HG03520 (cell line): ENCODE results near the gene GRM5.
"Not testable (repeated sequence)": the region's sequence is repeated elsewhere in the genome, so short reads cannot be mapped to it uniquely, and the experiment has no call there.

ENCODE experiments used
- ATAC-seq: cut with Tn5 transposase; IDR thresholded peaks from one replicate; pipeline ENCODE4 v1.9.1; 2021; ENCODE audit warnings: mild to moderate bottlenecking, moderate library complexity; ENCODE audit not compliant: unreplicated experiment

GRM5 gene

GRCh38 chr11:88843766-88844426, 221.9 kb downstream of the GRM5 start:
- not testable (repeated sequence) for ATAC-seq

GRCh38 chr11:88838139-88838538, 227.6 kb downstream of the GRM5 start:
- not testable (repeated sequence) for ATAC-seq

- not testable (repeated sequence) for ATAC-seq
These were observed 230.1 kb downstream of the GRM5 start for GRCh38 chr11:88835709-88836108.

- no peak for ATAC-seq
These were observed 234.4 kb downstream of the GRM5 start for GRCh38 chr11:88831303-88831890.

GRCh38 chr11:88827018-88827676, 238.6 kb downstream of the GRM5 start:
- no peak for ATAC-seq

GRCh38 chr11:88819616-88820015, 246.2 kb downstream of the GRM5 start:
- ATAC-seq: no peak

GRCh38 chr11:88818978-88819377, 246.8 kb downstream of the GRM5 start:
- no peak for ATAC-seq

GRCh38 chr11:88815505-88815904, 250.3 kb downstream of the GRM5 start:
- no peak for ATAC-seq

- ATAC-seq: no peak
These were observed 251.7 kb downstream of the GRM5 start for GRCh38 chr11:88814076-88814475.

GRCh38 chr11:88813233-88813915, 252.4 kb downstream of the GRM5 start:
- peak; percentile 89 for ATAC-seq

- no peak for ATAC-seq
These were observed 255.2 kb downstream of the GRM5 start for GRCh38 chr11:88810420-88811097.

- no peak for ATAC-seq
These were observed 256.7 kb downstream of the GRM5 start for GRCh38 chr11:88809126-88809525.

GRCh38 chr11:88807349-88807748, 258.4 kb downstream of the GRM5 start:
- no peak for ATAC-seq

GRCh38 chr11:88806410-88806809, 259.4 kb downstream of the GRM5 start:
- no peak for ATAC-seq

- ATAC-seq: no peak
These were observed 264.2 kb downstream of the GRM5 start for GRCh38 chr11:88801484-88802123.

- ATAC-seq: no peak
These were observed 265.8 kb downstream of the GRM5 start for GRCh38 chr11:88799771-88800500.

- no peak for ATAC-seq
These were observed 275.6 kb downstream of the GRM5 start for GRCh38 chr11:88790182-88790581.

GRCh38 chr11:88779577-88779976, 286.2 kb downstream of the GRM5 start:
- ATAC-seq: no peak

GRCh38 chr11:88770475-88771079, 295.2 kb downstream of the GRM5 start:
- ATAC-seq: no peak

- ATAC-seq: no peak
These were observed 321.6 kb downstream of the GRM5 start for GRCh38 chr11:88744140-88744539.
